Nephron (organoid): Measurements from ENCODE around the gene CYP4A11.
"Not testable (repeated sequence)": the region's sequence is repeated elsewhere in the genome, so short reads cannot be mapped to it uniquely, and the experiment has no call there.

ENCODE experiments used
- H3K27ac Mint-ChIP-seq, 3 experiments: 2 replicates each; pipeline ENCODE4 v1.8.0; 2020; ENCODE audit warnings: mixed read lengths in 3 of 3, mild to moderate bottlenecking in 2 of 3, moderate library complexity in 1 of 3
- H3K27me3 Mint-ChIP-seq: 2 replicates; pipeline ENCODE4 v1.8.0; 2021; ENCODE audit warnings: low read depth, mild to moderate bottlenecking, moderate library complexity, mixed read lengths
- H3K36me3 Mint-ChIP-seq: 2 replicates; pipeline ENCODE4 v1.8.0; 2020; ENCODE audit warnings: low read depth, mixed read lengths
- H3K4me1 Mint-ChIP-seq: 2 replicates; pipeline ENCODE4 v1.8.0; 2020; ENCODE audit warnings: mixed read lengths
- H3K4me3 Mint-ChIP-seq, 3 experiments: 2 replicates each; pipeline ENCODE4 v1.8.0; 2020; ENCODE audit warnings: mild to moderate bottlenecking in 3 of 3, mixed read lengths in 3 of 3, moderate library complexity in 2 of 3
- H3K9me3 Mint-ChIP-seq: 2 replicates; pipeline ENCODE4 v1.8.0; 2020; ENCODE audit warnings: mixed read lengths
- CTCF ChIP-seq, 3 experiments: fragments of 200-600 bp; sonication (generic); IDR thresholded peaks; one replicate each; pipeline ENCODE4 v1.5.0; 2021; ENCODE audit warnings: antibody characterized with exemption in 3 of 3; ENCODE audit not compliant: unreplicated experiment in 3 of 3

The CYP4A11 gene

DNA sequence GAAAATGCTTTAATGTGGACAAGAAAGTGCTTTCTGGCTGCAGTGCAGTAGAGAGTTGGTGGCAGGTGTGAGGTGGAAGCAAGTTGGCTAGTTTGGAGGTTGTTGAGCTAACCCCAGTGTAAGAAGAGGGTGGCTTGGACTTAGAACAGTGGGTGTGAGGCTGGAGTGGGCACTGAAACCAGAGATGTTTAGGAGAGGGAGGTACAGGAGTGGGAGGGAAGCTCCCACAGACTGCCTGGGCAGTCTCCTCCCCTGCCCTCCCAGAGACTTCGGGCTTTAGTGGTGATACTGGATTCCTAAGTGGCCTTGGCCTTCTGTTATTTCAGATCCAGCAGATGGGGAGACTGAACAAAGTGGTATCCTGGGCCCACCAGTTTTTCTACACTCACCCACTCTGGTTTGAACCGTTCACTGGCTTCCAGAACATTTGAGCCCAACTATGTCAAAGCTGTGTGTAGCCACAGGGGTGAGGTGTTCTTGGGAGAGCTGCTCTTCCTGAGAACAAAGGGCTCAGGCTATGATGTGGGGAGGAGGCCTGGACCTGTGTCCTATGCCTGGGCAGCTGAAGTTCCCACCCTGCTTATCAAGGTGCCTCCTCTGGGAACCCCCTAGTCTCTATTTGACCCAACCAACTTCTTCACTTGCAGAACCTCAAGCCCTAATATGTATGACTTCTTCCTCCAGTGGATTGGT, 19.9 kb upstream of the CYP4A11 start:
- H3K36me3 Mint-ChIP-seq: no peaks in the 10 kb centered on the region
- H3K9me3 Mint-ChIP-seq: peaks cover 6% of the 10 kb centered on the region
- H3K27me3 Mint-ChIP-seq: peaks cover 18% of the 10 kb centered on the region
- H3K4me3 Mint-ChIP-seq: no peak overlapping the region
- no peak overlapping the region for H3K27ac Mint-ChIP-seq
- H3K4me1 Mint-ChIP-seq: no peaks in the 10 kb centered on the region
- TF ChIP-seq CTCF (IDR thresholded peaks at IDR 0.05; ENCODE audit: unreplicated experiment in 3 of 3): no peak

GRCh38 chr1:46960250-46960649, 19.0 kb upstream of the CYP4A11 start:
- Mint-ChIP-seq H3K27ac (no peak overlapping the region), H3K9me3 (peaks cover 5% of the 10 kb centered on the region), H3K4me1 (no peaks in the 10 kb centered on the region), H3K4me3 (no peak overlapping the region), H3K27me3 (peaks cover 14% of the 10 kb centered on the region), H3K36me3 (no peaks in the 10 kb centered on the region)
- TF ChIP-seq CTCF (IDR thresholded peaks at IDR 0.05; ENCODE audit: unreplicated experiment in 3 of 3): no peak

DNA sequence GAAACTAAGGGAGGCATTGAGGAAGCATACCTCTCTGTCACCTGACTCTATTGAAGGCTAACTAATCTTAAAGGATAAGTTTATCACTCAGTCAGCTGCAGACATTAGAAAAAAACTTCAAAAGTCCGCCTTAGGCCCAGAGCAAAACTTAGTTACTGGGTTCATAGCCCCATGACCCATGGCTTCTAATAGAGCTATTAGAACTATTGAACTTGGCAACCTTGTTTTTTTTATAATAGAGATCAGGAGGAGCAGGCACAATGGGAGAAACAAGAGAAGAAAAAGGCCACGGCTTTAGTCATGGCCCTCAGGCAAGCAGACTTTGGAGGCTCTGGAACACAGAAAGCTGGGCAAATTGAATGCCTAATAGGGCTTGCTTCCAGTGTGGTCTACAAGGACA, 13.8 kb upstream of the CYP4A11 start:
- not testable (repeated sequence) for H3K9me3 Mint-ChIP-seq, H3K36me3 Mint-ChIP-seq, H3K27ac Mint-ChIP-seq, H3K27me3 Mint-ChIP-seq, H3K4me3 Mint-ChIP-seq, H3K4me1 Mint-ChIP-seq

DNA sequence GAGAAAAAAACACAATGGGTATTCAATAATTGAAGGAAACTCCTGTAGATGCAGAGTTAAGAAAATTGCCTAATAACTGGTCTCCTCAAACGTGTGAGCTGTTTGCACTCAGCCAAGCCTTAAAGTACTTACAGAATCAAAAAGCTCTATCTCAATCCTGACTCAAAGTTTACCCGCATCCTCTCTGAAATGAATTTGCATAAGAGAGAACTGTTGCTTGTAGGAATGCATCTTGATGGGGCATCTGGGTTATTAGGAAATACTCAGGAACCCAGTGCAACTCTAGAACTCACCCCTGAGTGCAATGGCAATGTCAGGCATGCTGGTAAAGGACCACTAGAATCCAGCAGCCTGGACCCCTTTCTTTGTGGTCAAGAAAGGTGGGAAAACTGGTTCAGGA, 12.6 kb upstream of the CYP4A11 start:
- H3K4me1 Mint-ChIP-seq, H3K4me3 Mint-ChIP-seq, H3K27ac Mint-ChIP-seq, H3K27me3 Mint-ChIP-seq, H3K36me3 Mint-ChIP-seq, H3K9me3 Mint-ChIP-seq: not testable (repeated sequence)

DNA sequence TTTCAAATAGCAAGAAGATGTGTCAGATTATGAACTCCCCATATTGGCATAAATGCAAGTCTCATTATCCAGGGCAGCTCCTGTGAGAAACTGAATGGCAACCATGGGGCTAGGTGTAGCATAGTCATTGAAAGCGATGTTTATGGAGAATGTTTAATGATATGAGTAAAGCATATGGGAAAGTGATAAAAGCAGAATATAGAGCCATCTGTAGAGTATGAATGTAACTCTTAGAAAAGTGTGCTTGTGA, 8.1 kb upstream of the CYP4A11 start:
- not testable (repeated sequence) for H3K9me3 Mint-ChIP-seq, H3K36me3 Mint-ChIP-seq, H3K4me1 Mint-ChIP-seq, H3K4me3 Mint-ChIP-seq
- Mint-ChIP-seq H3K27me3 (peaks cover 22% of the 10 kb centered on the region), H3K27ac (peak overlapping the region in 2 of 3 experiments; percentile 42 to 47)

DNA sequence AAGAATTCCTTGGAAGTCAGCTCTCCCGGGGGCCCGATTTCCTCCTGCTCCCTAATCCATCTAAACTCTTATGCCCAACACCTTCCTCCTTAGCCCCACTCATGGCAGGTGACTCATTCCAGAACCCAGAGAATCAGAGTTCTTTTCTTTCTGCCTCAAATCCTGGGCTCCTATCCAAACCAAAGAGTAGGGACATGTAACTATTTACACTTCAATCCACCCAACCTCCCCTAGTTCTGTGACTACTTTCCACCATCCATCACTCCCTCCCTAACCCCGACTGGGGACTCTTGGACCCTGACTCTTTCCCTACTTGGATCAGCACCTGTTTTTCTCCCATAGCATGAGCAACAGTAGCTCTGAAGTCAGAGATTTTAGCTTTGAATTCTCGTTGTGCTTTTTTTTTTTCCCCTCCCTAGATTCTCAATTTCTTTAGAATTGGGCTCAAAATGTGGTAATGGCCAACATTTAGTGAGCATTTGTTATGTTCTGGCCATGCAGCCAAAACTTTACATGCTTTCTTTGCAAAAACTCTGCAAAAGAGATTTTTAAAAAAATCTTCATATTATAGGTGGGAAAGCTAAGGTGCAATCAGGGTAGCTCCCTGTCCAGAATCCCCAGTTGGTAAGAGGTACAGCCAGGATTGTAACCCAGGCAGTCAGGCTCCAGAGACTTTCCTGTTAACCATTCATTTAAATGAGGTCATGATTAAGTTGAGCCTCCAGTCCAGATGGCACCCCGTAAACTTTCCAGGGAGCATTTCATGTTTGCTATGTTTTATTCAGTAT, 7.5 kb upstream of the CYP4A11 start:
- Mint-ChIP-seq H3K27me3 (peaks cover 24% of the 10 kb centered on the region), H3K4me1 (peaks cover 7% of the 10 kb centered on the region), H3K4me3 (no peak overlapping the region), H3K27ac (peak overlapping the region; percentile 42 to 74 (median 47)), H3K9me3 (peaks cover 2% of the 10 kb centered on the region), H3K36me3 (no peaks in the 10 kb centered on the region)
- TF ChIP-seq CTCF (IDR thresholded peaks at IDR 0.05; ENCODE audit: unreplicated experiment in 3 of 3): no peak

DNA sequence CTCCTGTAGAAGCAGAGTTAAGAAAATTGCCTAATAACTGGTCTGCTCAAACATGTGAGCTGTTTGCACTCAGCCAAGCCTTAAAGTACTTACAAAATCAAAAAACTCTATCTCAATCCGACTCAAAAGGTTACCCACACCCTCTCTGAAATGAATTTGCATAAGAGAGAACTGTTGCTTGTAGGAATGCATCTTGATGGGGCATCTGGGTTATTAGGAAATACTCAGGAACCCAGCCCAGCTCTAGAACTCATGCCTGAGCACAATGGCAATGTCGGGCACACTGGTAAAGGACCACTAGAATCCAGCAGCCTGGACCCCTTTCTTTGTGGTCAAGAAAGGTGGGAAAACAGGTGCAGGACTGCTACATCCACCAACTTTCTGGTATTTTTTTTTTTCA, 6.4 kb upstream of the CYP4A11 start:
- H3K4me3 Mint-ChIP-seq, H3K9me3 Mint-ChIP-seq, H3K36me3 Mint-ChIP-seq: not testable (repeated sequence)

GRCh38 chr1:46942086-46942485, 810 bp upstream of the CYP4A11 start:
- Mint-ChIP-seq H3K27me3 (peaks cover 31% of the 10 kb centered on the region), H3K27ac (peak overlapping the region in 1 of 3 experiments; percentile 50), H3K9me3 (peaks cover 2% of the 10 kb centered on the region), H3K36me3 (no peaks in the 10 kb centered on the region), H3K4me3 (no peak overlapping the region), H3K4me1 (no peaks in the 10 kb centered on the region)
- TF ChIP-seq CTCF (IDR thresholded peaks at IDR 0.05; ENCODE audit: unreplicated experiment in 3 of 3): no peak

More for the DNA sequence above, 6.4 kb upstream of the CYP4A11 start:
- not testable (repeated sequence) for H3K27ac Mint-ChIP-seq, H3K4me1 Mint-ChIP-seq
- H3K27me3 Mint-ChIP-seq: peaks cover 28% of the 10 kb centered on the region
